HCT116 (cell line): Measurements from ENCODE around the gene TAP1.

Experiments
- FOSL1 ChIP-seq: IDR thresholded peaks from 2 replicates; pipeline ENCODE4 v1.6.1; 2012; ENCODE audit warnings: low read depth
- POLR2A ChIP-seq: IDR thresholded peaks from 2 replicates; pipeline ENCODE4 v1.7.0; 2011; ENCODE audit warnings: borderline replicate concordance; ENCODE audit not compliant: insufficient read depth, insufficient read length; ENCODE audit errors: extremely low read depth
- POLR2AphosphoS5 ChIP-seq: IDR thresholded peaks from 2 replicates; pipeline ENCODE4 v1.6.1; 2011; ENCODE audit warnings: mild to moderate bottlenecking, low read depth, low read length, moderate library complexity
- SRF ChIP-seq: IDR thresholded peaks from 2 replicates; pipeline ENCODE4 v1.6.1; 2012; ENCODE audit warnings: low read depth
- YY1 ChIP-seq: IDR thresholded peaks from 2 replicates; pipeline ENCODE4 v1.6.1; 2011; ENCODE audit warnings: low read length, low read depth, moderate library complexity, mild to moderate bottlenecking; ENCODE audit not compliant: insufficient replicate concordance; ENCODE audit errors: extremely low read depth
- ZFX ChIP-seq: fragments of 450-650 bp; IDR thresholded peaks from 2 replicates; pipeline ENCODE4 v1.6.1; 2017
- TF ChIP-seq, protein P1 (sequence below), 3 experiments: fragments of 200-600 bp in 1 of 3; sonication (generic) in 1 of 3; IDR thresholded peaks in 2 of 3; conservative IDR thresholded peaks in 1 of 3; 2 replicates each; pipeline ENCODE4 v1.5.1; 2012 to 2017; ENCODE audit warnings: low read depth in 2 of 3, low read length in 2 of 3, antibody characterized with exemption in 1 of 3, borderline replicate concordance in 1 of 3, control low read depth in 1 of 3, mild to moderate bottlenecking in 1 of 3, mixed read lengths in 1 of 3, mixed run types in 1 of 3, moderate library complexity in 1 of 3; ENCODE audit not compliant: insufficient read depth in 1 of 3

- TF ChIP-seq POLR2AphosphoS5 (no peak), POLR2A (no peak), YY1 (no peak), SRF (no peak), ZFX (no peak), FOSL1 (no peak)
- TF ChIP-seq, protein P1, sequence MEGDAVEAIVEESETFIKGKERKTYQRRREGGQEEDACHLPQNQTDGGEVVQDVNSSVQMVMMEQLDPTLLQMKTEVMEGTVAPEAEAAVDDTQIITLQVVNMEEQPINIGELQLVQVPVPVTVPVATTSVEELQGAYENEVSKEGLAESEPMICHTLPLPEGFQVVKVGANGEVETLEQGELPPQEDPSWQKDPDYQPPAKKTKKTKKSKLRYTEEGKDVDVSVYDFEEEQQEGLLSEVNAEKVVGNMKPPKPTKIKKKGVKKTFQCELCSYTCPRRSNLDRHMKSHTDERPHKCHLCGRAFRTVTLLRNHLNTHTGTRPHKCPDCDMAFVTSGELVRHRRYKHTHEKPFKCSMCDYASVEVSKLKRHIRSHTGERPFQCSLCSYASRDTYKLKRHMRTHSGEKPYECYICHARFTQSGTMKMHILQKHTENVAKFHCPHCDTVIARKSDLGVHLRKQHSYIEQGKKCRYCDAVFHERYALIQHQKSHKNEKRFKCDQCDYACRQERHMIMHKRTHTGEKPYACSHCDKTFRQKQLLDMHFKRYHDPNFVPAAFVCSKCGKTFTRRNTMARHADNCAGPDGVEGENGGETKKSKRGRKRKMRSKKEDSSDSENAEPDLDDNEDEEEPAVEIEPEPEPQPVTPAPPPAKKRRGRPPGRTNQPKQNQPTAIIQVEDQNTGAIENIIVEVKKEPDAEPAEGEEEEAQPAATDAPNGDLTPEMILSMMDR (IDR thresholded peaks at IDR 0.05 in 2 of 3, conservative IDR thresholded peaks at IDR 0.05 in 1 of 3; ENCODE audit: borderline replicate concordance in 1 of 3, insufficient read depth in 1 of 3, low read depth in 2 of 3, low read length in 2 of 3), result no peak
Measured at GRCh38 chr6:32857156-32857891, 3.8 kb upstream of the TAP1 start.
